HTERT RPE-1 (cell line): ENCODE data around the gene MYADML2.
"Not testable (repeated sequence)": the region's sequence is repeated elsewhere in the genome, so short reads cannot be mapped to it uniquely, and the experiment has no call there.

Source experiments
- in situ Hi-C: fragments of 300-500 bp; cut with MboI; formaldehyde crosslinking; loops from 4 replicates; pipeline ENCODE4 v1.14.3; 2020; ENCODE audit warnings: low sequenced_read_pairs

Gene MYADML2

GRCh38 chr17:81959362-81960129, 12.5 kb upstream of the MYADML2 start:
- in situ Hi-C loops: no loop called here

GRCh38 chr17:81958633-81959342, 11.8 kb upstream of the MYADML2 start:
- in situ Hi-C loops: no loop called here

- in situ Hi-C loops: no loop called here
These were observed 10.8 kb upstream of the MYADML2 start for GRCh38 chr17:81957691-81958432.

GRCh38 chr17:81956607-81957589, 9.9 kb upstream of the MYADML2 start:
- in situ Hi-C loops: no loop called here

GRCh38 chr17:81955756-81956544, 8.9 kb upstream of the MYADML2 start:
- in situ Hi-C loops: no loop called here

- in situ Hi-C loops: no loop called here
These were observed 8.1 kb upstream of the MYADML2 start for GRCh38 chr17:81955058-81955681.

- in situ Hi-C loops: no loop called here
These were observed 7.4 kb upstream of the MYADML2 start for GRCh38 chr17:81954131-81955057.

- in situ Hi-C loops: not testable (repeated sequence)
These were observed 6.4 kb upstream of the MYADML2 start for GRCh38 chr17:81953443-81953842.

- in situ Hi-C loops: no loop called here
These were observed 5.8 kb upstream of the MYADML2 start for GRCh38 chr17:81952792-81953228.

- in situ Hi-C loops: no loop called here
These were observed 5.0 kb upstream of the MYADML2 start for GRCh38 chr17:81951785-81952684.

- in situ Hi-C loops: no loop called here
These were observed 3.5 kb upstream of the MYADML2 start for GRCh38 chr17:81950501-81950900.

- in situ Hi-C loops: no loop called here
These were observed 1.8 kb upstream of the MYADML2 start for GRCh38 chr17:81948635-81949378.

- in situ Hi-C loops: no loop called here
These were observed 2.2 kb downstream of the MYADML2 start for GRCh38 chr17:81944858-81945257.

GRCh38 chr17:81942167-81942553, 4.9 kb downstream of the MYADML2 start:
- in situ Hi-C loops: no loop called here

GRCh38 chr17:81941484-81942166, 5.4 kb downstream of the MYADML2 start:
- in situ Hi-C loops: no loop called here
